Left ventricle myocardium inferior (tissue), 1 donor: ENCODE data around the gene REL. TPM values are rescaled to one million over a fixed set of nuclear protein-coding genes. Genes with fewer than 3 reads are reported as not detected.

ENCODE experiments used
- DNase-seq: peaks from one replicate; pipeline ENCODE4 v3.0.0-alpha.2; 2020
- H3K27ac ChIP-seq: fragments of 200-600 bp; replicated peaks from 2 replicates; pipeline ENCODE4 v1.8.0; 2021
- H3K27me3 ChIP-seq: fragments of 200-600 bp; 2 replicates; pipeline ENCODE4 v1.8.0; 2021; ENCODE audit warnings: low read depth
- H3K36me3 ChIP-seq: fragments of 200-600 bp; 2 replicates; pipeline ENCODE4 v1.8.0; 2021
- H3K4me1 ChIP-seq: fragments of 200-600 bp; 2 replicates; pipeline ENCODE4 v1.8.0; 2021
- H3K4me3 ChIP-seq: fragments of 200-600 bp; 2 replicates; pipeline ENCODE4 v1.8.0; 2021; ENCODE audit warnings: mild to moderate bottlenecking, moderate library complexity
- H3K9me3 ChIP-seq: fragments of 200-600 bp; replicated peaks from 2 replicates; pipeline ENCODE4 v1.8.0; 2021
- CTCF ChIP-seq: fragments of 200-600 bp; IDR thresholded peaks from 2 replicates; pipeline ENCODE4 v1.8.0; 2021; ENCODE audit warnings: antibody characterized with exemption, mild to moderate bottlenecking, borderline replicate concordance
- intact Hi-C: fragments of 100-400 bp; cut with micrococcal nuclease; formaldehyde crosslinking; loops from one replicate; pipeline ENCODE4 v1.11.0; 2022
- total RNA-seq: library from RNA; stranded (reverse); fragmentation: NEBNext Ultra II Directional; extraction: Animal tissue kit (Norgen Biotek cat#: 25700); gene quantifications from one replicate; pipeline ENCODE4 v1.2.1, GENCODE V29; 2021
- donor health status: DM: no; HTN: yes; CAD: no; lungs with severe emphysema.

REL gene
- total RNA-seq, 1 donor from 2014 or later = 5.0 TPM

DNA sequence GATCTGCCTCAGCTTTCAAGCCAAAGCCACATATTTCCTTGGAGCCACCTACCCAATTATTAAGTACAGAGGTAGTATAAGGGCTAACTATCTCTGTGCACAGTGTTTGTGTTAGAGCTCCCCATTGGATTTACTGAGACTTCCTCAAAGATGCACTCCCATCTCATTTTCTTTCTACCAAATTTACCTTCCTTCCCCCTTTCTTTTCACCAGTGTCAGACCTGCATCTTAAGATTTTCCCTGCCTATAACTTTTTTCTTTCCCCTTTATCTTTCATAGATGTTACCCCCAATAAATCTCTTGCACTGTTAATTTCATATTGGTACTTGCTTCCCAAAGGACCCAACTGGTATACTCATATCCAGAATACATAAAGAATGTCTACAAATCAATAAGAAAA, 5.9 kb upstream of the REL start:
- H3K36me3 ChIP-seq = no peaks in the 10 kb centered on the region
- no peak for DNase-seq
- H3K4me3 ChIP-seq = no peak overlapping the region
- no peak overlapping the region for H3K27ac ChIP-seq
- no peaks in the 10 kb centered on the region for H3K27me3 ChIP-seq
- no peak for TF ChIP-seq CTCF
- peaks cover 4% of the 10 kb centered on the region for H3K4me1 ChIP-seq
- intact Hi-C loops = no loop called here
- peaks cover 6% of the 10 kb centered on the region for H3K9me3 ChIP-seq

DNA sequence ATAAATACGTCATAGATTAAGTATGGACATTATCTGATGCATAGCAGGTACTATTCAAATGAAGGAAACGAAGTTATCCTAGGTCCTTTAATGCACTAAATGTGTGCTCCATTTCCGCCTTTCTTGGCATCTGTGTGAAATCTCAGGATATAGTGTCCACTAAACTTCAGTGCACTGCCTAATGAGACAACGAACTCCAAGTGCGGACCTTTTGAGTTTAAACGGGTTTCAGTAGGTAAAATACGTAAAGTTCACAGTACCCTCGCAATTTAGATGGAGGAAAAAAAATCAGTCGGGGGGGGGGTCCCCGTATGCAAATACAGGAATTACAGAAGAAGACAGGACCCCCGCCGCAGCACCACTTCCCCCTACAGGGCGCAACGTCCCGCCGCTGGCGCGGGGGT, 729 bp upstream of the REL start:
- TF ChIP-seq CTCF = peak; percentile 35
- peaks cover 2% of the 10 kb centered on the region for H3K9me3 ChIP-seq
- DNase-seq = no peak
- H3K4me3 ChIP-seq = peak overlapping the region; percentile 94
- no peaks in the 10 kb centered on the region for H3K36me3 ChIP-seq
- peak overlapping the region; percentile 97 for H3K27ac ChIP-seq
- H3K27me3 ChIP-seq = no peaks in the 10 kb centered on the region
- peaks cover 53% of the 10 kb centered on the region for H3K4me1 ChIP-seq
- intact Hi-C loops = no loop called here

DNA sequence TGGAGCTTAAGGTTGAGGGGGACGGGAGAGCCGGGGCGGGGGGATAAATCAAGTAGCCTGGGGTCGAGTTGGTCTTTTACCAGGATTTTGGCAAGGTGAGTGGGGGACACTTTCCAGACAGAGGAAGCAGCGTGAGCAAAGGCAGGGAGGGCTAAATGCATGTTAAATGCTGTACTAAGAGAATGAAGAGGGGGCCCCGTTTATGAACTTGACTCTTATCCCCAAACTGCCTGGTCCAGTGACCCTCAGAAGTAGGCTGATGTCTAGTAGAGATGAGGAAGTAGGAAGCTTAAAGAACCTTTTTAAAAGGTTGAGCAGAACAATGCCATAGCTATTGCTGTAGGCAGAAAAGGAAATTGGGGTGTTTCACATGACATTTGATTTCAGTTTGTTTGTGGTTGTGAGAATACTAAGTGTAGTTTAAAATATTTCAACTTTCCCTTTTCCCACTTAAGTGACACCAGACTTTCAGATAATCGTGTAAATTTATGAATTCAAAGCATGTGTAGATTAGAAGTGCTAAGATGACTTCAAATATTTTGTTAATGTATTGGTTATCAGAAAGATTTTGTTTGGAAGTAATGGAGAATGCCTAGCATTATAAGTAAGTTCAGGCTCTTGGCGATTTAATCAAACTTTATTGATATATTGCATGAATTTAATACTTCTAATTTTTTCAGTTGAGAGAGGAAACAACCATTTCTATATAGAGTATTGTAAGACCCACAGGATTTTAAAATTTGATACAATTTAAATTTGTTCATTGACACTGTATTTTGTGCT, 1.8 kb downstream of the REL start:
- H3K27ac ChIP-seq = peak overlapping the region; percentile 97
- intact Hi-C loops = no loop called here

GRCh38 chr2:60883896-60884295, 2.5 kb downstream of the REL start:
- H3K9me3 ChIP-seq = no peaks in the 10 kb centered on the region
- TF ChIP-seq CTCF = no peak
- intact Hi-C loops = no loop called here
- peaks cover 72% of the 10 kb centered on the region for H3K4me1 ChIP-seq
- H3K27ac ChIP-seq = peak overlapping the region; percentile 97
- DNase-seq = no peak
- no peaks in the 10 kb centered on the region for H3K36me3 ChIP-seq
- H3K27me3 ChIP-seq = no peaks in the 10 kb centered on the region
- peak overlapping the region; percentile 94 for H3K4me3 ChIP-seq

More for the DNA sequence above, 1.8 kb downstream of the REL start:
- peaks cover 72% of the 10 kb centered on the region for H3K4me1 ChIP-seq
- no peaks in the 10 kb centered on the region for H3K27me3 ChIP-seq
- peak overlapping the region; percentile 94 for H3K4me3 ChIP-seq
- H3K36me3 ChIP-seq = no peaks in the 10 kb centered on the region
- no peak for TF ChIP-seq CTCF
- no peaks in the 10 kb centered on the region for H3K9me3 ChIP-seq
- no peak for DNase-seq

- Histone ChIP-seq H3K27ac (peak overlapping the region; percentile 97), H3K4me3 (peak overlapping the region; percentile 94), H3K36me3 (no peaks in the 10 kb centered on the region), H3K9me3 (no peaks in the 10 kb centered on the region), H3K4me1 (peaks cover 72% of the 10 kb centered on the region), H3K27me3 (no peaks in the 10 kb centered on the region)
- no peak for DNase-seq
- no peak for TF ChIP-seq CTCF
- intact Hi-C loops = no loop called here
Observed at GRCh38 chr2:60884800-60885199, 3.4 kb downstream of the REL start.
